ENCODE data around the gene ZNF428. TPM values are rescaled to one million over a fixed set of nuclear protein-coding genes. Genes with fewer than 3 reads are reported as not detected.

Gene ZNF428
- total RNA-seq, 2 donors from 2014 or later: 51.7 to 108 TPM

DNA sequence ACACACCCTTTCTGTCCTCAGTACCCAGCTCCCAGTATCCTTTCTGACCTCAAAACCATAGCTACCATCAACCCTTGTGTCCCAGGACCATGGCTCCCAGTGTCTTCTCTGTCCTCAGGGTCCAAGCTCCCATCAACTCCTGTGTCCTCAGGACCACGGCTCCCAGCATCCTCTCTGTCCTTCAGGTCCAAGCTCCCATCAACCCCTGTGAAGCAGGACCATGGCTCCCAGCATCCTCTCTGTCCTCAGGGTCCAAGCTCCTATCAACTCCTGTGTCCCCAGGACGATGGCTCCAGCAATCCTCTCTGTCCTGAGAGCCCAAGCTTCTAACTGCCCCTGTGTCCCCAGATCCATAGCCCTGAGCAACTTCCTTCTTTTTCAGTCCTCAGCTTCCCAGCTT, 21.9 kb upstream of the ZNF428 start:
- no peak overlapping the region for H3K4me3 ChIP-seq
- WGBS: 83% methylated on average over 2 of the region's 2 CpGs
- intact Hi-C loops (cut with DNase I): no loop called here
- DNase-seq (ENCODE audit: low spot score): no peak
- peaks cover 3% of the 10 kb centered on the region for H3K4me1 ChIP-seq (replicated peaks)
- H3K9me3 ChIP-seq: no peaks in the 10 kb centered on the region
- H3K36me3 ChIP-seq: no peaks in the 10 kb centered on the region
- H3K27me3 ChIP-seq (replicated peaks; ENCODE audit: insufficient read depth): no peaks in the 10 kb centered on the region
- H3K27ac ChIP-seq: no peak overlapping the region
- no peak for TF ChIP-seq POLR2AphosphoS5 (IDR thresholded peaks at IDR 0.05)
- TF ChIP-seq, protein P1, sequence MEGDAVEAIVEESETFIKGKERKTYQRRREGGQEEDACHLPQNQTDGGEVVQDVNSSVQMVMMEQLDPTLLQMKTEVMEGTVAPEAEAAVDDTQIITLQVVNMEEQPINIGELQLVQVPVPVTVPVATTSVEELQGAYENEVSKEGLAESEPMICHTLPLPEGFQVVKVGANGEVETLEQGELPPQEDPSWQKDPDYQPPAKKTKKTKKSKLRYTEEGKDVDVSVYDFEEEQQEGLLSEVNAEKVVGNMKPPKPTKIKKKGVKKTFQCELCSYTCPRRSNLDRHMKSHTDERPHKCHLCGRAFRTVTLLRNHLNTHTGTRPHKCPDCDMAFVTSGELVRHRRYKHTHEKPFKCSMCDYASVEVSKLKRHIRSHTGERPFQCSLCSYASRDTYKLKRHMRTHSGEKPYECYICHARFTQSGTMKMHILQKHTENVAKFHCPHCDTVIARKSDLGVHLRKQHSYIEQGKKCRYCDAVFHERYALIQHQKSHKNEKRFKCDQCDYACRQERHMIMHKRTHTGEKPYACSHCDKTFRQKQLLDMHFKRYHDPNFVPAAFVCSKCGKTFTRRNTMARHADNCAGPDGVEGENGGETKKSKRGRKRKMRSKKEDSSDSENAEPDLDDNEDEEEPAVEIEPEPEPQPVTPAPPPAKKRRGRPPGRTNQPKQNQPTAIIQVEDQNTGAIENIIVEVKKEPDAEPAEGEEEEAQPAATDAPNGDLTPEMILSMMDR (IDR thresholded peaks at IDR 0.05): no peak
- TF ChIP-seq POLR2A (IDR thresholded peaks at IDR 0.05): no peak

DNA sequence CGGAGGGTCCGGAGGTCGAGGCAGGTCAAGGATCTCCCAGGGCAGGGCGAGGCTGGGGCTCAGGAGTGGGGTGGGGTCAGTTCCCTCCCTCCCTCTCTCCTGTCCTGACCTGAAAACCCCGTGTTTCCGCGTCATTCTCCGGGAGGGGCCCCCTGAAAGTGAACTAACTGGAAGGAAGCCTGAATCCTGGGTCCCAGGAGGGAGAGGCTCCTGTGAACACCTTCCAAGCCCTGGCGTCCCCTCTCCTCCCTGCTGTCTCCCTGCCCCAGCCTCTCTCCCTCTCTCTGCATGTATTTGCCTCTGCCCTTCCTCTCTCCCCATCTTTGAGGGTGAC, 21.0 kb upstream of the ZNF428 start:
- H3K4me3 ChIP-seq: peak overlapping the region; percentile 51 to 56
- intact Hi-C loops (cut with DNase I): no loop called here
- H3K36me3 ChIP-seq: no peaks in the 10 kb centered on the region
- 3% methylated on average over 9 of the region's 9 CpGs for WGBS
- H3K27me3 ChIP-seq (replicated peaks; ENCODE audit: insufficient read depth): no peaks in the 10 kb centered on the region
- TF ChIP-seq POLR2A (IDR thresholded peaks at IDR 0.05) (peak; percentile 44), POLR2AphosphoS5 (IDR thresholded peaks at IDR 0.05) (no peak)
- peaks cover 3% of the 10 kb centered on the region for H3K4me1 ChIP-seq (replicated peaks)
- DNase-seq (ENCODE audit: low spot score): no peak
- H3K9me3 ChIP-seq: no peaks in the 10 kb centered on the region
- H3K27ac ChIP-seq: peak overlapping the region; percentile 45 to 52

DNA sequence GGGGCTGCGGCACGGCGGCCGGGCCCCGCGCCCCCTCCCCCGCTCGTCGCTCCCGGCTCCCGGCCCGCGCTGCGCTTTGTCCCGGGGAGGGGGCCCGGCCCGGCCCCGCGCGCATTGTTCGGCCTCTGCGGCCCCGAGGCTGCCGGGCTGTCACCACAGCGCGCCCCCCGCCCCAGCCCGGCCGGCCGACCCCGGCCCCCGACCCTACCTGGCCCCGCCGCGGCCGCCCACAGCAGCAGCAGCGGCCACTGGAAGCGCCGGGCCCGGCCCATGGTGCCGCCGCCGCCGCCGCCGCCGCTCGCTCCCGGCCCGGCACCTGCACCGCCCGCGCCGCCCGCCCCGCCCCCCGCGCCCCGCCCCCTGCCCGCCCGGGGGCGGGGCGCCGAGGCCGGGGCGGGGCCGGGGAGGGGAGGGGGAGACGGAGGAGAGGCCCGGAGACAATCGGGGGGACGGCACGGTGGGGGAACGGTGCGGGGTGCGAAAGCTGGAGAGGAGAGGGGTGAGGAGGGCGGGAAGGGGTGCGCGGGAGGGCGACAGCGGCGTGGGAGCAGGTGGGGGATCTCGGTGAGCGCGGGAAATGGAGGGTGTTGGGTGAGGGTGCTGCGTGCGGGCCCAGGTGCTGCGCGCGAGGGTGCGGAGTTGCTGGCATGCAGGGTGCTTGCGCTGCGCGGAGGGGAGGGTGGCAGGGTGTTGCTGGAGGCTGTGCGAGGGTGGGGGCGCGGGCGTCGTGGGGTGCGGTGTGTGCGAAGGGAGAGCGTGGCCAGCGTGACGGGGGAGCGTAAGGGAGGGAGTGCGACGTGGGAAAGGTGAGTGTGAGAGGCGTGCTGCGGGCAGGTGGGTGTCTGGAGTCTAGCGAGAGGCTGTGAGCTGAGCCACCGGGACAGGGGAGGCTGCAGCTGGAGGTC, 20.3 kb upstream of the ZNF428 start, which contains the start of gene CADM4:
TSS of gene CADM4 (minus strand) at position 332 of the 905 bp plus-strand sequence. CDS start at position 272, 60 bp downstream.
- Histone ChIP-seq H3K4me1 (replicated peaks) (peaks cover 3% of the 10 kb centered on the region), H3K36me3 (no peaks in the 10 kb centered on the region), H3K9me3 (no peaks in the 10 kb centered on the region), H3K27me3 (replicated peaks; ENCODE audit: insufficient read depth) (no peaks in the 10 kb centered on the region), H3K4me3 (peak within 1 kb of the TSS; percentile 51 to 56), H3K27ac (peak within 1 kb of the TSS; percentile 45 to 52)
- TF ChIP-seq POLR2AphosphoS5 (IDR thresholded peaks at IDR 0.05) (no peak), POLR2A (IDR thresholded peaks at IDR 0.05) (peak; percentile 22)
- TF ChIP-seq, protein P1 (IDR thresholded peaks at IDR 0.05): no peak
- DNase-seq (ENCODE audit: low spot score): peak; percentile 43
- 2% methylated on average over 59 of the region's 110 CpGs for WGBS
- intact Hi-C loops (cut with DNase I): no loop called here

DNA sequence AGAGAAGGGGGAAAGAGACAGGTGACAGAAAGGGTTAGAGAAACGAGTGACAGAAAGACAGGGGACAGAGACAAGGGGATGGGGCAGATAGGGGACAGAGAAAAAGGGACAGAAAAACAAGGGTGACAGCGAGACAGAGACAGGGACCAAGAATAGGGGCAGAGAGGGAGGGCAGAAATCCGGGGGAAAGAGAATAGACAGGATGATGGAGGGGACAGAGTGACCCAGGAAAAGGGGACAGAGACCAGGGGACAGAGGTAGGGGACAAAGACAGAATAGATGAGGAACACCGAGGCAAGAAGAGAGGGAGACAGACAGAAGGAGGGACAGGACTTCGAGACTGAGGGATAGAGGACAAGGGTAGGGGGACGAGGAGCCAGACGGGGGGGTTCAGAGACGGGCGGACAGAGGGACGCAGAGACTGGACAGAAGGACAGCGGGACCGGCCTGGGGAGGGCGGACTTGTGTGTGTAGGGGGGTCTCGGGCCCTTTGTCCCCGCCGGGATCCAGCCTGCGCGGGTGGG, 19.6 kb upstream of the ZNF428 start:
- Histone ChIP-seq H3K4me3 (peak overlapping the region; percentile 51 to 56), H3K27ac (peak overlapping the region; percentile 38 to 48), H3K36me3 (no peaks in the 10 kb centered on the region), H3K4me1 (replicated peaks) (peaks cover 3% of the 10 kb centered on the region), H3K27me3 (replicated peaks; ENCODE audit: insufficient read depth) (no peaks in the 10 kb centered on the region), H3K9me3 (no peaks in the 10 kb centered on the region)
- no peak for DNase-seq (ENCODE audit: low spot score)
- WGBS: 5% methylated on average over 18 of the region's 18 CpGs
- intact Hi-C loops (cut with DNase I): no loop called here
- TF ChIP-seq POLR2A (IDR thresholded peaks at IDR 0.05) (no peak), POLR2AphosphoS5 (IDR thresholded peaks at IDR 0.05) (no peak)
- TF ChIP-seq, protein P1 (IDR thresholded peaks at IDR 0.05): no peak

DNA sequence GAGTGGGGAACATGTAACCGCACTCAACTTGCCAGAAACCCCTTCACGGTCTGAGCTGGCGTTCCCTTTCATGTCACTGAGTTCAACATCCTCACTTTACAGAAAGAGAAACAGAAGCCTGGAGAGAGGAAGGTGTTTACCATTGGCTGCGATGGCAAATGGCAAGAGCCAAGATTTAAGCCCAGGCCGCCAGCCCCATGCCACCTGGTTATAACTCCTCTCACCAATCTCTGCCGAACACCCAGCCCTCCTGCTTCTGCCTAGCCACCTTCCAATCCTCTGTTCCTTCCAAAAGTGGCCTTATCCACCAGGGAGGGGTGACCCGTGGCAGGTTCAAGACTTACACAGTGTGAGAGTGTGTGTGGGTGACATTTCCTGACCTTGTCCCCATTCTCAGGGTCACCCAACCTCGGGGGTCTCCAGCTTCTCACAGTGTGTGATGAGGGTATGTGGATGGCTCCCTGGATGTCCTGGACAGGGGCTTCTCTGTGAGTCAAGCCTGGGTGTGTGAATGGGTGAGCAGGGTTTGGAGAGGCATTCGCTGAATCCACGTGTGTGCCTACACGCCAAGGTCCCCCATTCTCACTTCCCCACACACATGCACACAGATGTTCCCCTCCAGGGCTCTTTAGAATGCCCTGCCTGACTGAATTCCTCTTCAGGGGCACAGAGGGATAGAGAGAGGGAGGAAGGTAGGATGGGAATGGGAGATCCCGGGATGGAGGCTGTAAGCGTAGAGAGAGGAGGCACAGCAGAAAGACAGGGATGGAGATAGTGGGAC, 19.0 kb upstream of the ZNF428 start:
- H3K36me3 ChIP-seq: no peaks in the 10 kb centered on the region
- H3K27ac ChIP-seq: peak overlapping the region in 1 of 2 donors; percentile 48
- intact Hi-C loops (cut with DNase I): no loop called here
- no peaks in the 10 kb centered on the region for H3K9me3 ChIP-seq
- peaks cover 3% of the 10 kb centered on the region for H3K4me1 ChIP-seq (replicated peaks)
- WGBS: 54% methylated on average over 13 of the region's 13 CpGs
- peak overlapping the region in 1 of 2 donors; percentile 56 for H3K4me3 ChIP-seq
- no peaks in the 10 kb centered on the region for H3K27me3 ChIP-seq (replicated peaks; ENCODE audit: insufficient read depth)
- TF ChIP-seq POLR2A (IDR thresholded peaks at IDR 0.05): no peak
- TF ChIP-seq, protein P1 (IDR thresholded peaks at IDR 0.05): no peak
- no peak for DNase-seq (ENCODE audit: low spot score)

Measured in prostate gland (tissue), 2 donors.